HG03571 (cell line): ENCODE data around the gene SETD9.

Source experiments
- ATAC-seq: cut with Tn5 transposase; IDR thresholded peaks from one replicate; pipeline ENCODE4 v1.9.1; 2021; ENCODE audit not compliant: unreplicated experiment

SETD9 gene

GRCh38 chr5:56934325-56934724, 24.9 kb downstream of the SETD9 start:
- no peak for ATAC-seq

DNA sequence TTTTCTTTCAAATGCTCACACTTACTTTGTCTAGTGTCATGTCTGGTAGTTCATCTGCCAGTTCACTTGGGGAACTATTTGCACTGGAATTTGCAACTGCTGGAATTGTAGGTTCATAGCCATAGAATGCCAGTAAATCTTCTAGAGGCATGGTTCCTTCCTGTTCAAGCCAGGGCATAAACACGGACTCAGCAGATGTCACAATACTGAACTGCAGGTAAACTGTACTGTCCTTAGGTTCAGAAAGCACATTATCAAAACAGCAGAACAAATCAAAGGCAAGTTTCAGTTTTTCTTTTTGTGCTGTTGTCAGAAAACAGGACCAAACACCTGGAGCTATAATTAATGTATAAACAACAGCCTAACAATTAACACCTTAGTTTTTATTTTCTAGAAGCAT, 29.5 kb downstream of the SETD9 start:
- no peak for ATAC-seq

DNA sequence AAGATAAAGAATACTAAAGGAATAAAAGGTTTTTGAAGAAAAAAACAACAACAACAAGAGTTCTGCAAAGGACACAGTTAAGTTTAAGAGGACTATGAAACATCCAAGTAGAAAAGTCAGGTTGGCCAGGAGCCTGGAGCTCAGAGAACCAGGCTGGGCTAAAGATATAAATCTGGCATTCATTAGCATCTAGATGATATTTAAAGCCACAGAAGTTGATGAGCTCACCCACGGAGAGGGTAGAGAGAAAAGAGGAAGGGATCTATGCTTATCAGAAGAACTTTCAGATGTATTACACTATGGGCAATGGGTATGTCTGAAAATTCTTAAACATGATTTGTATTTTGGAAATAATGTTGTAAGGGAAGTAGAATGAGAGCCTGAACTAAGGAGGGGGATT, 32.6 kb downstream of the SETD9 start:
- no peak for ATAC-seq

DNA sequence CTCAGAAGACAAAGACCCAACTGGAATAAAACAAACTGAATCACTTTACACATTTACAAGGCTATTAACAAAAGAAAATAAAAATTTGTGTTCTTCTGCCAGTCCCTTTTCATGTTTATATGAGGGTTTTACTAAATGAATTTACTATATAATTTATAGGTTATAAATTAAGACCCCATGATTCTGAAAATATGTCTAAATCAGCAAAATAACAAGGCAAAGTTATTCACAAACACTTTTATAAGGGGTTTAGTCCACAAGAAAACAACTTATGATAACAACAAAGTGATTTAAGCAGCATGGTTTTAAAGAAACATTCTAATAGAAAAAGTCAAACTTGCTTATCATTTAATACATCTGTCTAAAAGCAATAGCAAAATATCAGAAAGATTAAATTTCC, 37.7 kb downstream of the SETD9 start:
- no peak for ATAC-seq

- ATAC-seq = peak; percentile 44
Measured at GRCh38 chr5:56950626-56951125, 41.3 kb downstream of the SETD9 start.

- ATAC-seq = peak; percentile 37
Measured at GRCh38 chr5:56951126-56951945, 41.9 kb downstream of the SETD9 start.

DNA sequence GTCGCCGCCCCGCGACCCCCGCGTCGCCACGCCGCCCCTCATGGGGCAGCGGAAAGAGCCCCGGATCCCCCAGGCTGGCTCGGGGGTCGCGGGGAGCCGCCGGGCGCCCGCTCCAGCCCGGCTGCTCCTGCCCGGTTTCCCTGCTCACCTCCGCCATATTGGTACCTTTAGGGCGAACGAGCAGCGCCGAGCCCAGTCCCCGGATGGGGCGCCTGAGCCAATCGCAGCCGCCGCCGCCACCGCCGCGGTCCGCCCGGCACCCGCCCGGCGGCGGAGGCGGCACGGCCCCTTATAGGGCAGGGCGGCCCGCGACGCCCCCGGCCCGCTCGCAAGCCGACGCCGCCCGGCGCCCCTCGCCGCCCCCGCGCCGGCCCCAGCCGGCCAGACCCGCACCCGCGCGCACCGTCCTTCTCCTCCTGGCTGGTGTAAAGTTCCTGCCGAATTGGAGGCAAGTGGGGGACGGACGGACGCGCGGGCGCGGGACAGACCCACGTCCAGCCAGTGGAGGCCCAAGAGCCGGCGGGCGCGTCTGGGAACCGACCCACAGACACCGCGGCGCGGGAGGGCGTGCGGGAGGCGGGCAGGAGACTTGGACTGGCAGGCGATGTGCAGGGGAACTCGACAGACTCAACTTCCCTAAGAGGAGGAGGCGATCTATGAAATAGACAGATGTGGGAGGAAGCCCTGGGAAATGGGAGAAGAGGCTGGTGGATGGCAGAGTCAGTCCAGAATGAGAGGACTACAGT, 42.7 kb downstream of the SETD9 start, which contains the start of gene MIER3:
Gene MIER3 (minus strand): TSS at position 178 of the 746 bp plus-strand sequence. CDS start 21 bp downstream, at position 157.
- peak; percentile 92 for ATAC-seq

DNA sequence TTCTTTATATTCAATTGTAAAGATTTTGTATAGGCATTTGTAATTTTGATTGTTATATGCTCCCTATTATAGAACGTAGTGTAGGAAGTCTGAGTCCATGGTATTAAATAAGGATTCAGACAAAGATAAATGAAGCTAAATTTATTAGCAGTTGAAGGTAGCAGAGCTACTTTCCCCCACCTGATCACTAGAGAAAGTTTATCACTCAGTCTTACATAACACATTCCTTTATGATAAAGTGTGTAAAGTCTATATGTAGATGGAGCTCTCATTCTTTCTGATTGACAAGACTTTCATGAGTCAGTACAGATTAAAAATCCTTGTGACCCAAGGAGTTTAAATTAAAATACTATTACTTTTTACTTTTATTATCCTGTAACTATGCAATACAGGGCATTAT, 44.9 kb downstream of the SETD9 start:
- ATAC-seq = no peak

DNA sequence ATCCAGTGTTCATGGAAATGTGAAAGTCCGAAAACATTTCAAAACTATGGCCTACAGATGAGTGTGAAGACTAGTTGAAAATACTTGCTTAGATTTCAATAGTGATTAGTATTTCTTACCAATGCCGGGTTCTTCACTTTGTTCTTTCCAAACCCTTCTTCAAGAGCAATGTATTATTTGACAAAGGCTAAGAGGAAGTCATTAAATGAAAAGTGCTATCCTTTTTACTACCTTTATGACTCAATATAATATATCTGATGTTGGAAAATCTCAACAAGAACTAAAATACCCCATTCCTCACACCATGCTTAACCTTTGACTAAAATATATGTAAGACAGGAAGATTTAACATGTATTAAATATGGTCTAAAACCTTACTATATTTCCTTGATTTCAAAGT, 49.2 kb downstream of the SETD9 start:
- ATAC-seq = no peak

DNA sequence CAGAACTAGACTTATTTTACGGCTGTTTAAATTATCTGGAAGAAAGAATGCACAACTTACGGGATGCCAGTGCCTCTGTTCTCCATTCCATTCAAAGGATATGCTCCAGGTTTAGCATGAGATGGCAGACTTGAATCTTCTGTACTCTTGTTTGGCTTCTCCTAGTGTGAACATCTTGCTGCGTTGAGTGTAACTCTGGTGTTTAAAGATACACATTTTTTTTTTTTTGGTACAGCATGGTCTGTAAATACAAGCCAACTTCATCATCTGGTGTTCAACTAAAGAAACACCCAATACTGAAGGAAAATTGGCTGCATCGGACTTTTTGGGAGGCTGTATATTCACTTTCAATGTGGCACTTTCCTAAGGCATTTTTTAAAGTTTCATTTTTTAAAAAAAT, 49.9 kb downstream of the SETD9 start:
- ATAC-seq = no peak

- ATAC-seq = no peak
Measured at GRCh38 chr5:56961746-56962145, 52.4 kb downstream of the SETD9 start.

DNA sequence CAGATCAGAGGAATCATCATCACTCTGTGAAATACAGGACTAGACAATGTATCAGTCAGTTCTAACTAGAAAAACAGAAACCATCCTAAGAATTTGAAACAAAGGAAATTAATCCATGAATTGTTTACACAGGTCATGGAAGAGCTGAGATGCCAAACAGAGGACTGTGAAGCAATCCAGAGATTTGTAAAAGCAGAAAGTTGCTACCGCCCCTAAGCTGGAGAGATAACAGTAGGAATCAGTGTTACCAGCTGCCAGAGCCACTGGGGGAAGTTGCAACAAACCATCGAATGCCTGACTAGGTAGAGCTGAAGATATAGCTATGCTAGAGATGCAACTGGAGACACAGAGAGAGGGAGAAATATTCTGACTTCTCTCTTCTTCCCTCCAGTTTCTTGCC, 52.9 kb downstream of the SETD9 start:
- no peak for ATAC-seq

- no peak for ATAC-seq
Measured at GRCh38 chr5:56963246-56963645, 53.9 kb downstream of the SETD9 start.

GRCh38 chr5:56964173-56964572, 54.8 kb downstream of the SETD9 start:
- no peak for ATAC-seq
